Small intestine (tissue), 7 donors: Measurements from ENCODE around the gene SP140. TPM values are rescaled to one million over a fixed set of nuclear protein-coding genes. Genes with fewer than 3 reads are reported as not detected.
"Not testable (repeated sequence)": the region's sequence is repeated elsewhere in the genome, so short reads cannot be mapped to it uniquely, and the experiment has no call there.

Experiments used
- DNase-seq, 2 donors: peaks; one replicate each; pipeline versions ENCODE4 v3.0.0 to v3.0.0-alpha.2; 2013
- FAIRE-seq: peaks from 2 replicates; lab custom pipeline; 2012; peaks lifted over from hg19 to GRCh38; lab: Jason Lieb, UNC
- H3K27ac ChIP-seq, 3 donors: one replicate each; pipeline ENCODE4 v1.5.1; 2013; ENCODE audit warnings: low read length in 2 of 3, mild to moderate bottlenecking in 2 of 3, control low read depth in 1 of 3, inconsistent platforms in 1 of 3, low read depth in 1 of 3, moderate library complexity in 1 of 3
- H3K27me3 ChIP-seq, 3 donors: one replicate each; pipeline ENCODE4 v1.6.1; 2013; ENCODE audit warnings: low read length in 3 of 3, inconsistent platforms in 1 of 3; ENCODE audit not compliant: control insufficient read depth in 3 of 3, insufficient read depth in 3 of 3
- H3K36me3 ChIP-seq, 3 donors: one replicate each; pipeline ENCODE4 v1.6.1; 2013; ENCODE audit warnings: low read length in 3 of 3, inconsistent platforms in 1 of 3, low read depth in 1 of 3, mild to moderate bottlenecking in 1 of 3, moderate library complexity in 1 of 3; ENCODE audit not compliant: control insufficient read depth in 3 of 3, insufficient read depth in 2 of 3
- H3K4me1 ChIP-seq, 3 donors: one replicate each; pipeline ENCODE4 v1.6.1; 2013; ENCODE audit warnings: low read length in 2 of 3, inconsistent platforms in 1 of 3, low read depth in 1 of 3, mild to moderate bottlenecking in 1 of 3, moderate library complexity in 1 of 3; ENCODE audit not compliant: control insufficient read depth in 3 of 3, insufficient read depth in 2 of 3
- H3K4me3 ChIP-seq, 3 donors: one replicate each; pipeline ENCODE4 v1.5.1; 2013; ENCODE audit warnings: low read length in 3 of 3, control low read depth in 1 of 3, inconsistent platforms in 1 of 3, low read depth in 1 of 3, mild to moderate bottlenecking in 1 of 3, moderate library complexity in 1 of 3
- H3K9me3 ChIP-seq, 2 donors: one replicate each; pipeline ENCODE4 v1.6.1; 2013; ENCODE audit warnings: low read depth in 1 of 2, low read length in 1 of 2; ENCODE audit not compliant: control insufficient read depth in 2 of 2, insufficient read depth in 1 of 2
- WGBS, 3 donors: extraction: QIAGEN DNeasy Blood & Tissue Kit; methylation state at CpG; one replicate each; pipeline ENCODE4 v1.1.7; 2013; 5-methylcytosine and 5-hydroxymethylcytosine counted together
- polyA plus RNA-seq, 4 donors: library from polyadenylated mRNA; stranded (reverse) in 3 of 4; unstranded in 1 of 4; fragments of 200-250 nt in 3 of 4; fragments of 120-200 nt in 1 of 4; gene quantifications; one replicate each; pipeline versions ENCODE4 v1.2.1 to v1.2.3, GENCODE V29; 2013
- donor health status: healthy with polysubstance abuse.
- donor health status: control.
- donor health status: control.
- donor health status: Bipolar disorder and iron deficiency.
- donor health status: healthy.

The SP140 gene
- polyA plus RNA-seq, 4 donors = 1.5 to 3.0 (median 1.5) TPM; not detected in 1

GRCh38 chr2:230282936-230283335 lies 57.4 kb downstream of the SP140 start:
- WGBS, 3 donors = 89 to 100% (median 97%) methylated on average over 2 of the region's 2 CpGs
- FAIRE-seq = no peak
- no peaks in the 10 kb centered on the region for H3K4me1 ChIP-seq

GRCh38 chr2:230286048-230286447 lies 60.5 kb downstream of the SP140 start:
- H3K27me3 ChIP-seq = peaks cover 0 to 3% (median 0%) of the 10 kb centered on the region in 3 donors
- no peak overlapping the region for H3K4me3 ChIP-seq
- no peaks in the 10 kb centered on the region for H3K4me1 ChIP-seq
- 66 to 77% (median 75%) methylated on average over 3 of the region's 3 CpGs for WGBS, 3 donors
- no peak for FAIRE-seq
- no peak overlapping the region for H3K27ac ChIP-seq
- DNase-seq = no peak
- H3K9me3 ChIP-seq = peaks cover 0 to 3% of the 10 kb centered on the region in 2 donors
- H3K36me3 ChIP-seq = no peaks in the 10 kb centered on the region

More at GRCh38 chr2:230282936-230283335, 57.4 kb downstream of the SP140 start:
- Histone ChIP-seq H3K4me3 (no peak overlapping the region), H3K27ac (no peak overlapping the region), H3K36me3 (no peaks in the 10 kb centered on the region), H3K9me3 (no peaks in the 10 kb centered on the region), H3K27me3 (peaks cover 0 to 3% (median 0%) of the 10 kb centered on the region in 3 donors)
- no peak for DNase-seq

GRCh38 chr2:230289311-230289710 lies 63.8 kb downstream of the SP140 start:
- WGBS, 3 donors = 85 to 90% (median 90%) methylated on average over 4 of the region's 4 CpGs
- not testable (repeated sequence) for H3K9me3 ChIP-seq, H3K4me3 ChIP-seq, FAIRE-seq, H3K27ac ChIP-seq, H3K36me3 ChIP-seq, H3K4me1 ChIP-seq, H3K27me3 ChIP-seq
- DNase-seq = peak in 1 of 2 donors; percentile 22

GRCh38 chr2:230295192-230295591 lies 69.7 kb downstream of the SP140 start:
- Histone ChIP-seq H3K4me3 (no peak overlapping the region), H3K27me3 (no peaks in the 10 kb centered on the region), H3K27ac (no peak overlapping the region), H3K4me1 (no peaks in the 10 kb centered on the region), H3K36me3 (peaks cover 0 to 2% (median 0%) of the 10 kb centered on the region in 3 donors), H3K9me3 (peaks cover 0 to 9% of the 10 kb centered on the region in 2 donors)
- DNase-seq (no peak), FAIRE-seq (no peak)
- 91 to 93% (median 92%) methylated on average over 6 of the region's 6 CpGs for WGBS, 3 donors

GRCh38 chr2:230296917-230297316 lies 71.4 kb downstream of the SP140 start:
- FAIRE-seq (no peak), DNase-seq (no peak)
- H3K4me1 ChIP-seq = no peaks in the 10 kb centered on the region
- peaks cover 0 to 9% of the 10 kb centered on the region in 2 donors for H3K9me3 ChIP-seq
- H3K27me3 ChIP-seq = no peaks in the 10 kb centered on the region
- H3K36me3 ChIP-seq = peaks cover 0 to 2% (median 0%) of the 10 kb centered on the region in 3 donors
- H3K27ac ChIP-seq = no peak overlapping the region
- no peak overlapping the region for H3K4me3 ChIP-seq

- DNase-seq = no peak
- Histone ChIP-seq H3K27me3 (no peaks in the 10 kb centered on the region), H3K4me1 (no peaks in the 10 kb centered on the region), H3K27ac (no peak overlapping the region), H3K9me3 (peaks cover 0 to 9% of the 10 kb centered on the region in 2 donors), H3K36me3 (peaks cover 0 to 2% (median 0%) of the 10 kb centered on the region in 3 donors), H3K4me3 (no peak overlapping the region)
- 93 to 98% (median 96%) methylated on average over 2 of the region's 2 CpGs for WGBS, 3 donors
- FAIRE-seq = no peak
These were observed 74.1 kb downstream of the SP140 start for GRCh38 chr2:230299618-230300017.

- H3K4me1 ChIP-seq = no peaks in the 10 kb centered on the region
- WGBS, 3 donors = 90 to 96% (median 94%) methylated on average over 21 to 23 of the region's 23 CpGs
- FAIRE-seq = no peak
- H3K9me3 ChIP-seq = peaks cover 0 to 11% of the 10 kb centered on the region in 2 donors
- no peaks in the 10 kb centered on the region for H3K36me3 ChIP-seq
- H3K27ac ChIP-seq = no peak overlapping the region
- no peaks in the 10 kb centered on the region for H3K27me3 ChIP-seq
- no peak overlapping the region for H3K4me3 ChIP-seq
- DNase-seq = no peak
These were observed 80.1 kb downstream of the SP140 start for GRCh38 chr2:230305416-230306275.

- Histone ChIP-seq H3K36me3 (no peaks in the 10 kb centered on the region), H3K9me3 (peaks cover 0 to 11% of the 10 kb centered on the region in 2 donors), H3K4me1 (no peaks in the 10 kb centered on the region), H3K27ac (no peak overlapping the region), H3K4me3 (no peak overlapping the region), H3K27me3 (no peaks in the 10 kb centered on the region)
- FAIRE-seq = no peak
- DNase-seq = no peak
- WGBS, 3 donors = 48 to 97% (median 78%) methylated on average over 2 of the region's 2 CpGs
These were observed 80.9 kb downstream of the SP140 start for GRCh38 chr2:230306474-230306873.
